MV-4-11 (cell line): Measurements from ENCODE around the gene ZPR1.
A peak's percentile ranks its signal among the peaks of the same experiment; 100 is the strongest.

ENCODE experiments used
- DNase-seq: peaks from one replicate; lab custom pipeline; 2025; lab: John Stamatoyannopoulos, UW

ZPR1 gene

GRCh38 chr11:116750070-116750718, 37.6 kb downstream of the ZPR1 start:
- peak; percentile 80 for DNase-seq

- DNase-seq, result no peak
These were observed 45.7 kb downstream of the ZPR1 start for GRCh38 chr11:116742104-116742503.

- no peak for DNase-seq
These were observed 47.1 kb downstream of the ZPR1 start for GRCh38 chr11:116740741-116741140.

- DNase-seq, result no peak
These were observed 48.8 kb downstream of the ZPR1 start for GRCh38 chr11:116738975-116739374.

DNA sequence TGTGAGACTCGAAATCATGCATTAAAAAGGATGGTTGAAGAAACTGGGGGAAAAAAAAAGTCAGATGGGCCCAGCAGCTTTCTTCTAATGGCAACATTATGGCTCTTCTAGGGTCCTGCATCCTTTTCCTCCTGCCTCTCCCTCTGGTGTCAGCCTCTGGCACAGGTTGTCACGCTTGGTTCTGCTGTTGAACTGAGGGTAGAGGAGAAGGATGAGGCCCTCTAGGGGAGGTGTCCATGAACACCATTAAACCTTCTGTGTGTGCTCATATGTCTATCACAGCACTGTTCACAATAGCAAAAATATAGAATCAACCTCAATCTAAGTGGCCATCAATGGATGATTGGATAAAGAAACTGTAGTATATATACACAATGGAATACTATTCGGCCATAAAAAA, 51.1 kb downstream of the ZPR1 start:
- DNase-seq, result no peak

DNA sequence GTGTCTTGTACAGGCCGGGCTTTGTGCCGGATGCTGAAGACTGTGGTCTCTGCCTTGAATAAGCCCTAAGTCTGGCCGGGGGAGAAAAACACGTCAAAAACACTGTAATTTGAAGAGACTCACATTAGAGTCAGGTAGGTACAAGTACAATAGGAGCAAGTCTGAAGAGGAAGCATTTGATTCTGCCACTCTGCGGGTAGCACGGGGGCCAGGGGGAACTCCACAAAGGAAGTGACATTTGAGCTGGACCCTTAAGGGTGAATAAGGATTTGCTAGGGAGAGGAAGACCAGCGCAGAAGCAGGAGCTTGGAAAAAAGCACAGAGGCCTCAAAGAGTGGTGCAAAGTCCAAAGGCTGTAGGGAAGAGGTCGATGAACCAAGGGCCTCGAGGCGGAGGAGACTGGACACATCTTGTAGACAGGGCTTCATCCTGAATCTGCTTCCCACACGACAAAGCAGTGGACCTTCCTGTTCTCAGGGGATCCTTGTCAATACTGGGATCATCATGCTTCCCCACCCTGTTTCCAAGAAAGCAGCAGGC, 53.8 kb downstream of the ZPR1 start:
- peak; percentile 23 for DNase-seq

DNA sequence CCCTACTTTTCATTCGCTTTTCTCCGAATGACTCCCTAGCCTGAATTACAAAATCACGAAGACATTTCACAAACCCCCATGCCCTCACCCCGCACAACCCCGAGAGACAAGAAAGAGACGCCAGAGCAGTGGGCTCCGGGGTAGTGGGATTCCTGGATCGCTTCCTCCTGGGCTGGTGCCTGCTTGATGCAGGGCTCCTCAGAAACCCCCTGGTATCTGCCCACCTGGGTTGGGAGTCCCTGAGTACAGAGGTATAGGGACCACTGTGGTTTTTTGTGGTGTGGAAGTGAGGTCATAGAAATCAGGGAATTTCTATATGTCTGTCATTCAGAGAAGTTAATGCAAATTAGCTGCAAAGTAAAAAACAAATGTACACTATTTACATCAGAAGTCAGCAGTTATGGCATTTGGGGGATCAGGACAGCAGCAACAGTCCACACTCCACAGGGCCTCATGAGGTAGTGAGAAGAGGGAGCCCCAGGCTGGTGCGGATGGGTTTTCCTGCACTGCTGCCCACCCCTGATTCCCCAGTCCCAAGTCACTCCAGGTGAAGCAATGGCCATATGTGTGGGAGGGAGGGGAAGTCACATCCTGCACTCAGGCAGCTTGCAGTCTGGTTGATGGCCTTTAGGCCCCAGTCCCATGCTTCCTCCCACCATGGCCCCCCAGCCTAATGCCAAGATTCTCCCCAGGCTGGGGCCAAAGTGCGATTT, 54.6 kb downstream of the ZPR1 start:
- DNase-seq, result no peak

GRCh38 chr11:116732271-116733042, 55.4 kb downstream of the ZPR1 start:
- peak; percentile 52 for DNase-seq

- no peak for DNase-seq
These were observed 56.0 kb downstream of the ZPR1 start for GRCh38 chr11:116731821-116732220.

DNA sequence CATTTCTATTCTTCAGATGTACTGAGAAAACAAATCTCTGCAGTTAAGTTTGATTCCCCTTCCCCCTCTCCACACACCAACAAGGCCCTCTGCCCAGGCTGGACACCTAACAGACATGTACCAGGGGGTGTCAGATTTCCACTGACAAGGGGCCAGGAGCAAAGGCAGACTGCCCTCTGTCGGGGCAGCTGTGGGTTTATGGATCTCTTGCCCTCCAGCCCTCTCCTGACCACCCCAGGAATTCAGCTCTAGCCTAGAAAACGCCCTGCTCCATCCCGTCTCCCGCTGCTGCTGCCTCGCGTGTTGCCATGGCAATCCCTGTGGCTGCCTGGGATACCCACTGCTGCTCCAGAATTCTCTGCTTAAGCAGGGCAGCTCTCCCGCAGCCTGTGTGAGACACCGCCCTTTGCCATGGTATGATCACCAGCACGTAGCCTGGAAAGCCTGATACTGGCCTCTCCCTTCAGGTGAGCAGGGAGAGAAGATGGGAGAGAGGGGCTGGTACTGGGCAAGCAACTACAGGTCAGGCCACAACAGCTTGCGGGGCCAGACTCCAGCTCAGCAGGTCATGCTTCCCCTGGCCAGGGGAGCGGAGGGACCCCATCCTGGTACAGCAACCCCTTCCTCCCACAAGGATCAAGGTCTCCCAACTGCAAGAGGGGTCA, 56.6 kb downstream of the ZPR1 start:
- DNase-seq, result no peak

DNA sequence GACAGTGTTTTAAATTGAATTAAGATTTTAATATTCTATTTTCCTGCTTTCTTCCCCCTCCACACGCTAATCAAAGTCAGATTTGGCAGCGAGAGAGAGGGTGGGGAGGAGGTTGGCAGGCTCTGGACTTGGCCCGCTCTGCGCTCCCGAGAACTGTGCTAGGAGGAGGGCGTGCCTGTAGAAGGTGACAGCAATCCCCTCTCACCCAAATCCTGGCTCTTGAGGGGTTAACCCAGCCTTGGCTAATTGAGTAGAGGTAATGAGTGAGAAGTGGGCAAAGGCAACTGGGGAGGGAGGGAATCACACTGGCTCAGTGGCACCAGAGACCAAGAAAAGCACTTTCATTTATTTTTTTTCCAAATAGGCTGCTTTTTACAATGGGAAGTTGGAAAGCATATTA, 57.2 kb downstream of the ZPR1 start:
- DNase-seq, result no peak

GRCh38 chr11:116730241-116730561, 57.6 kb downstream of the ZPR1 start:
- DNase-seq, result no peak

GRCh38 chr11:116729501-116730240, 58.2 kb downstream of the ZPR1 start:
- no peak for DNase-seq

DNA sequence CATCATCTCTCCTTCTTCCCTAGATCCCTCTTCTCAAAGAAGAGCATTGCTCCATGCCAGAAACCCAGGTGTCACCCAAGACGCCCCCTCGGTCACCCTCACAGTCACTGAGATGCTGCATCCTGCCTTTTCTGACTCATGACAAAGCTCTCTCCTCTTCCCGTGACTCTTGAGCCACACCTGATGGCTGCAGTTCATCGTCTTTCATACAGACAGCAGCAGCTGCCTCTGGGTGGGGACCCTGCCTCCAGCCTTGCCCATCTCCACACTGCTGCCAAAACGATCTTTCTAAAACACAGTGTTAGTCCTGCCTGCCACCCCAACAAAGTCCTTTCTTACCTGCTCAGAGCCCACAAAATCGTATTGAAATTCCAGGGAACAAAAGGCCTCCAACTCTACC, 59.8 kb downstream of the ZPR1 start:
- no peak for DNase-seq

- no peak for DNase-seq
These were observed 62.2 kb downstream of the ZPR1 start for GRCh38 chr11:116725434-116726221.

DNA sequence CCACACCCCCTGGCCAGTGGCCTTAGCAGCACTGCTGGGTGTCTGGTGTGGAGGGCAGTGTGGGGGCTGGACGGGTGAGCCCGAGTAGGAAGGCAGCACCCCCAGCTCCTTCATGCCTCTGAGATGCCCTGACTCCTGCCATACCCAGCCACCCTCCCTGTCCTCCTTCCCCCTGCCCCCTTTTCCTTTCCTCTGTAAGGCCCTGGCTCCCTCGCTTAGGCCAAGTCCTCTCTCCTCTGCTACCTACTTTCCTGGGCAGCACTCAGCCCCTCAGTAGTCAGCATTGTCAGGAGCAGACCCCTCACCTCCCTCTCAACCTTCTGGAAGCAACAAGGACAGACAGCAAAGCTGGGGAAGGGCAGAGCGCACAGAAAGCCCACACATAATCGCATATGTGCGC, 63.0 kb downstream of the ZPR1 start:
- DNase-seq, result no peak
